Amygdala (tissue), 56 donors: ENCODE data around the gene XPNPEP1.
A peak's percentile ranks its signal among the peaks of the same experiment; 100 is the strongest.

Source experiments
- DNase-seq, 56 donors: peaks; one replicate each; lab custom pipeline; 2025; lab: John Stamatoyannopoulos, UW

Gene XPNPEP1

GRCh38 chr10:109952526-109952925 is 29.2 kb upstream of the XPNPEP1 start:
- DNase-seq, result no peak

DNA sequence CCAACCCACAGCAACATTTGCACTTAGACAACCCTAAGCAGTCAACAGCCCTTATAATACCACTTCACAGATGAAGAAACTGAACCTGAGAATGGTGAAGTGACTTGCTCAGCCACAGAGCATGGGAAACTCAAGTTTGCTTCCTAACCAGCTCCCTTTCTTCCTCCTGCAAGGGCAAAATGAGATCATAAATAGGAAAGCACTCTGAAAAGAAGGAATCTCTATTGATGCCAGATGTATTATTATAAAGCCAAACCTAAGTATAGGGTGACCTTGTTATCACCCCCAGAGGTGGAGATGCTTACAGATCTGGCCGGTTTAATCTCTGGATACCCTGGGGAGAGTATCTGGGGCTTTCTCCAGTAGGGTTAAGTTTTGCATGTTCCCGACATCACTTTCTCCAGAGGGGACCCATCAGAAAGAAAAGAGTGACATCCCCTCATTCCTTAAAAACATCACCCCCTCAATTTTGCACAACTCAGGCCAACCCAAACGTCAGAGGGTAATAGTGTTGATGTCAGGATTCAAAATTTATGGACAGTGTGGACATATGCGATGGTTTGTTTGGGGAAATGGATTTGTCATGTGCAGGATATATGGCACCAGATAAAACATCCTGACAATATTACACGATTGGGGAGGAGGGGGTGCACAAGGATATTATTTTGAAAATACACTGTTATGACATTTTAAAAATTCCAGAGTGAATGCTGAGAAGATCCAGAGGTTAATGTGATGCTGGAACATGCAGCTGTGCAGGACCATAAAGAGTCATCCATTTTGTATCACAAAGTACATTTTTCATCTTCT is 24.0 kb upstream of the XPNPEP1 start:
- DNase-seq, result no peak

DNA sequence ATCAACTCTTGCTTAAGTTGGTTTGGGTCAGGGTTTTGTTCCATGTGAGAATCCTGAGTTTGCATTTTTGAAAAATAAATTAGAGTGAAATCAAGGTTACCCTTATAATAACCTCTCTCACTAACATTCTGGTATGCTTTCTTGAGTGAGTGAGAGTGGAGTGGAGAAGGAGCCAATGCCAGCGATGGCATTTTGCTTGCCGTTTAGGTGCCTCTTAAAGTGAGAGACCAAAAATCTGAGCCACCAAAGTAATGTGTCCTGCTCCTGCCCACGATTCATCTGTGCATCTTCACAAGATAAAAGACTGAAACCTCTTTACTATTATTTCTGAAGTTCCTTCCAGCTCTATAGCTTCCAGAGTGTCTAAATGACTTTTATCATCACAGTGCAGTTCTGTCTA is 23.4 kb upstream of the XPNPEP1 start:
- DNase-seq, result peak in 1 of 56 donors; percentile 22

DNA sequence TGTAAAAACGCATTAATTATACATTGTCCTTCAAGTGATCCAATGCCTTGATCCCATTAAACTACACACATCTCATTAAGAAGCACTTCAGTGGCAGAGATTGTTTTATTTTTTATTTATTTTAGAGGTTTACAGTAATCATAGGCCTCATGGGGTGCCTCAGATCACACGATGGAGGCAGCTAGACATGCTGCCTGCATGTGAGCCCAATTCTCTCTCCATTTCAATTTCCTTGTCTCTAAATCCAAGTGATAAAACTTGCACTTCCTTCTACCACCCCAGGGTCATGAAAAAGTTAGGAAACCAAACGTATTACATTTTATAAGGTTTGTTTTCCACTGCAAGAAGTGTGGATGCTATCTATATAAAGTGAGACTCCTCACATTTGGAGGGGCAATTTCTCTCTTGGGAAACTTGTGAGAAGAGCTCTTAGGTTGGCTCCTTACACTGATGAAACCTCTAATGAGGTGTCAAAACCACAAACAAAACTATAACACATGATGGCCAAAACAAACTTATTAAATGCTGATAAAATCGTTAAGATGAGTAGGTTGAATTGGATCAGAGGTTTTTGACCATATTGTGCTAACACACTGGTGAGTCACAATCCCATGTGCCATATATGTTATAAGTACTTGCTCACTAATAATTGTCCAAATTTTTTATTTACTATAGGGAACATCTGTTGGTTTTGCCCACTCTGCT is 22.3 kb upstream of the XPNPEP1 start:
- DNase-seq, result no peak

- DNase-seq, result no peak
These were observed 21.3 kb upstream of the XPNPEP1 start for GRCh38 chr10:109944613-109945012.

DNA sequence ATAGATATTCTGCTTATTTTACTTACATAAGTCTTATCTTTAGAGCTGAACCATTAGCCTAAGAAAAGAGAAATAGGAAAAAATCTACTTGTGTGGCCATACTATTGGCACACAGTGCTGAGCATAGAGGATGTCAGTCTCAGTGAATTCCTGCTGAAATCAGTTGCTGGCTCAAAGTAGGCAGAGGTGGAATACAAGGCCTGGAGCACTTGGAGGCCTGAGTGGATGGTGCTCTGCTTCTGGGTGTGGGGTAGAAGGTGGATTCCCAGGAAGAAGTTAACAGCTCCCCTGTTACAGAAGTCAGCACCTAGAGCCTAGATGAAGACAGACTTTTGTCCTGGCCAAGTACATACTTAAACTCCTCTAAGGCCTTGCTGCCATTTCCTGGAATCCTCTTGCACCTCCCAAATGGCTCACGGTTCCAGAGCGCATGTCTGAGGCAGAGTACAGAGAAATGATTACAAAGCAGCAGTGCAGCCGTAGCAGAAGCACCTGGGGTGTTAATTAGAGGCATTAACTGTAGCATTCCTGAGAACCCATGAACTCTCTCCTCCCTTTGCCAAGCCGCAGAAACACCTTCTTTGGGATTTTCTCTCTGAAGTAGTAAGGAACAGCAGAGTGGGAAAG is 18.0 kb upstream of the XPNPEP1 start:
- no peak for DNase-seq

- no peak for DNase-seq
These were observed 17.2 kb upstream of the XPNPEP1 start for GRCh38 chr10:109940553-109940952.

DNA sequence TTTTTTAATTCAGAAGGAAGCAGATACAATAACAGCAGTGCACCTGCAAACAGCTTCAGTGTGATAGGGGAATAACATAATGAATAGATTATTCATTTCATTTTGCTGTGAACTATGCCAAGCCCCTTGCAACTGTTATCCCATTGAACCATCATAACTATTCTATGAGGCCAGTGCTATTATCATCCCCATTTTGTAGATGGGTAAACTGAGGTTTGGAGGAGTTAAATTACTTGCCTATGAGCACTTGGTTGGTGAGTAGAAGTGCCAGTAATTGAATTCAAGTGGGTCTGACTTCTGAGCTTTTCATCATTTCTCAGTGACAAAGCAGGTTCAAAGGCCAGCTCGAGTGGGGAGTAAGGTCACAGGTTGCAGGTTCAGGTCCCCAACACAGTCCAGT is 16.8 kb upstream of the XPNPEP1 start:
- DNase-seq, result no peak

GRCh38 chr10:109939315-109939961 is 16.1 kb upstream of the XPNPEP1 start:
- DNase-seq, result no peak

GRCh38 chr10:109937460-109938065 is 14.3 kb upstream of the XPNPEP1 start:
- no peak for DNase-seq

GRCh38 chr10:109934958-109935793 is 11.9 kb upstream of the XPNPEP1 start:
- peak in 2 of 56 donors; percentile 14 to 29 for DNase-seq

- no peak for DNase-seq
These were observed 10.8 kb upstream of the XPNPEP1 start for GRCh38 chr10:109933984-109934565.

DNA sequence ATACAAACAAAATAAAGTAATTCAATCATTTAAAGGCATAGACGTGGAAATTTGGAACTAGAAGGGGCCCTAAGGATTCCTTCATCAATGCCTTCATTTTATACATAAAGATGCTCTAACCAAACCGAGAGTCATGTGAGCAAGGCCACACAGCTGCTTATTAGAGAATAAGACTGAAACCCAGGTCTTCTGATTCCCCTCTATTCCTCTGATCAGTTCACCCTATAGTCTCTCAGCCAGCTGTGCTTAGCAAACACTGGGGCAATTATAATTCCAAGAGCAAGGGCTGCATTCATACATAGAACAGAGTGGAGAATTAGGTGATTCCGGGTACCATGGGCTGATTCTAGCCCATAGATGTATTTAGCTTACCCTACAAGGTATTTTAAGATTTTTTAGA is 9.7 kb upstream of the XPNPEP1 start:
- no peak for DNase-seq

DNA sequence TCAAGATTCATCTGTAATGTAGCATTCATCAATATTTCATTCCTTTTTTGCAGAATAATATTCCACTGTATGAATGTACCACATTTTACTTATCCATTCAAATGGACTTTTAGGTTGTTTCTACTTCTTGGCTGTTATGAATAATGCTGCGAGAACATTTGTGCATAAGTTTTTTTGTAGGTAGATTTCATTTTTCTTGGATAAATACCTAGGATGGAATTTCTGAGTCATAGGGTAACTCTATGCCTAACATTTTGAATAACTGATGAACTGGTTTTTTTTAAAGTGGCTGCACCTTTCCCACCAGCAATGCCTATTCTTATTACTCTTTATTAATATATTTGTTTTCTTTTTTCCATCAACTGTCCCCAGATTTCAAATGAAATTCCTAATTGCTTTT is 9.1 kb upstream of the XPNPEP1 start:
- no peak for DNase-seq

DNA sequence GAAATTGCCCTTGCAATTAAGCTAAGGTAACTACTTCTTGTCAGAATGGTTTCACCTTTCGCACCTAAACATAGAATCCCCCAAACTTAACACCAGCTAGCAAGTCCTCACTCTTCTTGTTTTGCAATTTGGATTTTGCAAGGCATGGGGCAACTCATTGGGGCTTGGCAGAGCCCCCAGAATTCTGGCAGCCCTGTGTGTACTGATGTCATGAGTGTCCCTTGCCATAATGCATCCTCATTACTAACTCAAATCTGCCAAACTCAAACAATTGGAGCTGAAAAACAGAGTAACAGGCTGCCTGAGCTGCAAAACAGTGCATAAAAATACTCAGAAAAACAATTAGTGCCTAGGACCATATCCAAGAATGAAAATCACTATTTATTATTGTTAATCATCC is 7.9 kb upstream of the XPNPEP1 start:
- peak in 30 of 56 donors; percentile 3 to 63 (median 21) for DNase-seq

GRCh38 chr10:109929501-109930219 is 6.3 kb upstream of the XPNPEP1 start:
- no peak for DNase-seq

- no peak for DNase-seq
These were observed 5.2 kb upstream of the XPNPEP1 start for GRCh38 chr10:109928475-109928891.

DNA sequence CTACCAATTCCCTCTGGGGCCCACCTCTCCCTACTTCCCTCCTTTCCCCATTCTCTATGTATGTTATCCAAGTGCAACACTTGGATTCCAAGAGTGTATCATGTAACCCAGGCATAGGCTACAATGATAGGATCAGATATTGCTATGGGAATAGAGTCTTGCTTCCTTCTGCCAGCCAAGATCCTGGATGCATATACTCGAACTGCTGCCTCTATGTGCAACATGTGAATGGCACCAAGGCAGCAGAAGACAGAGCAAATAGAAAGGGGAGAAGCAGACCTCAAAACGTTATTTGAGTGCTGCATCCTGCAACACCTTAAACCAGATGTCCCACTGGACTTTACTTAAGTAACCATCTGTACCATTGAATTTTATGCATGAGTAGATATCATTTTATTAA is 3.5 kb upstream of the XPNPEP1 start:
- no peak for DNase-seq
